DMS153 (cell line): Measurements from ENCODE around the gene MINDY4.

Experiments
- DNase-seq: peaks from one replicate; lab custom pipeline; 2025; lab: John Stamatoyannopoulos, UW

MINDY4 gene

GRCh38 chr7:30917216-30917893 lies 146.1 kb downstream of the MINDY4 start:
- DNase-seq = no peak

- no peak for DNase-seq
Measured at GRCh38 chr7:30918676-30919075, 147.5 kb downstream of the MINDY4 start.

GRCh38 chr7:30920021-30920583 lies 148.9 kb downstream of the MINDY4 start:
- DNase-seq = peak; percentile 36

- DNase-seq = no peak
Measured at GRCh38 chr7:30920584-30921539, 149.6 kb downstream of the MINDY4 start.

GRCh38 chr7:30921540-30922401 lies 150.6 kb downstream of the MINDY4 start:
- DNase-seq = no peak

GRCh38 chr7:30922596-30922995 lies 151.4 kb downstream of the MINDY4 start:
- DNase-seq = no peak

- DNase-seq = no peak
Measured at GRCh38 chr7:30923009-30923773, 152.0 kb downstream of the MINDY4 start.

- DNase-seq = no peak
Measured at GRCh38 chr7:30923774-30924413, 152.7 kb downstream of the MINDY4 start.

- DNase-seq = no peak
Measured at GRCh38 chr7:30924624-30925023, 153.4 kb downstream of the MINDY4 start.

- DNase-seq = no peak
Measured at GRCh38 chr7:30925117-30925516, 153.9 kb downstream of the MINDY4 start.

GRCh38 chr7:30925913-30926312 lies 154.7 kb downstream of the MINDY4 start:
- DNase-seq = no peak

GRCh38 chr7:30926313-30926712 lies 155.1 kb downstream of the MINDY4 start:
- no peak for DNase-seq

GRCh38 chr7:30927040-30927439 lies 155.8 kb downstream of the MINDY4 start:
- DNase-seq = no peak

GRCh38 chr7:30927559-30927958 lies 156.3 kb downstream of the MINDY4 start:
- DNase-seq = no peak

- no peak for DNase-seq
Measured at GRCh38 chr7:30928254-30928872, 157.1 kb downstream of the MINDY4 start.

- DNase-seq = no peak
Measured at GRCh38 chr7:30929686-30930085, 158.5 kb downstream of the MINDY4 start.

GRCh38 chr7:30930621-30931020 lies 159.4 kb downstream of the MINDY4 start:
- DNase-seq = no peak

GRCh38 chr7:30931161-30931928 lies 160.1 kb downstream of the MINDY4 start:
- no peak for DNase-seq

- DNase-seq = no peak
Measured at GRCh38 chr7:30931929-30932540, 160.8 kb downstream of the MINDY4 start.
